Nephron progenitor cell (in vitro differentiated cells): ENCODE data around the gene KCND3.
A peak's percentile ranks its signal among the peaks of the same experiment; 100 is the strongest.

Source experiments
- DNase-seq: peaks from one replicate; pipeline ENCODE4 v3.0.0; 2021
- H3K27ac Mint-ChIP-seq: 2 replicates; pipeline ENCODE4 v1.8.0; 2021; ENCODE audit warnings: mild to moderate bottlenecking, moderate library complexity, mixed read lengths
- H3K27me3 Mint-ChIP-seq: 2 replicates; pipeline ENCODE4 v1.8.0; 2021; ENCODE audit warnings: mild to moderate bottlenecking, low read depth, mixed read lengths; ENCODE audit not compliant: poor library complexity
- H3K36me3 Mint-ChIP-seq: 2 replicates; pipeline ENCODE4 v1.8.0; 2021; ENCODE audit warnings: low read depth, mixed read lengths
- H3K4me1 Mint-ChIP-seq: 2 replicates; pipeline ENCODE4 v1.8.0; 2021; ENCODE audit warnings: mixed read lengths
- H3K4me3 Mint-ChIP-seq: 2 replicates; pipeline ENCODE4 v1.8.0; 2021; ENCODE audit warnings: mild to moderate bottlenecking, moderate library complexity, mixed read lengths
- H3K9me3 Mint-ChIP-seq: 2 replicates; pipeline ENCODE4 v1.8.0; 2021; ENCODE audit warnings: mild to moderate bottlenecking, moderate library complexity, mixed read lengths
- CTCF ChIP-seq: fragments of 200-600 bp; sonication (generic); IDR thresholded peaks from 2 replicates; pipeline ENCODE4 v1.5.0; 2021; ENCODE audit warnings: antibody characterized with exemption

KCND3 gene

GRCh38 chr1:111928531-111928930 is 60.9 kb downstream of the KCND3 start:
- Mint-ChIP-seq H3K9me3 (no peaks in the 10 kb centered on the region), H3K36me3 (no peaks in the 10 kb centered on the region), H3K4me1 (no peaks in the 10 kb centered on the region), H3K27ac (no peak overlapping the region), H3K4me3 (no peak overlapping the region), H3K27me3 (peaks cover 32% of the 10 kb centered on the region)
- TF ChIP-seq CTCF: no peak
- DNase-seq: no peak

GRCh38 chr1:111927652-111928051 is 61.8 kb downstream of the KCND3 start:
- H3K9me3 Mint-ChIP-seq: no peaks in the 10 kb centered on the region
- TF ChIP-seq CTCF: no peak
- H3K4me3 Mint-ChIP-seq: no peak overlapping the region
- H3K4me1 Mint-ChIP-seq: no peaks in the 10 kb centered on the region
- DNase-seq: no peak
- H3K36me3 Mint-ChIP-seq: no peaks in the 10 kb centered on the region
- H3K27me3 Mint-ChIP-seq: peaks cover 34% of the 10 kb centered on the region
- peak overlapping the region; percentile 18 for H3K27ac Mint-ChIP-seq

GRCh38 chr1:111924786-111925185 is 64.7 kb downstream of the KCND3 start:
- Mint-ChIP-seq H3K4me3 (no peak overlapping the region), H3K27ac (no peak overlapping the region), H3K36me3 (no peaks in the 10 kb centered on the region), H3K27me3 (peaks cover 33% of the 10 kb centered on the region), H3K9me3 (no peaks in the 10 kb centered on the region), H3K4me1 (peaks cover 5% of the 10 kb centered on the region)
- TF ChIP-seq CTCF: no peak
- no peak for DNase-seq

GRCh38 chr1:111923766-111924165 is 65.7 kb downstream of the KCND3 start:
- H3K9me3 Mint-ChIP-seq: no peaks in the 10 kb centered on the region
- no peaks in the 10 kb centered on the region for H3K36me3 Mint-ChIP-seq
- DNase-seq: no peak
- H3K4me3 Mint-ChIP-seq: no peak overlapping the region
- no peak for TF ChIP-seq CTCF
- H3K27me3 Mint-ChIP-seq: peaks cover 35% of the 10 kb centered on the region
- peaks cover 5% of the 10 kb centered on the region for H3K4me1 Mint-ChIP-seq
- no peak overlapping the region for H3K27ac Mint-ChIP-seq

- peaks cover 5% of the 10 kb centered on the region for H3K4me1 Mint-ChIP-seq
- no peak for DNase-seq
- H3K36me3 Mint-ChIP-seq: no peaks in the 10 kb centered on the region
- H3K27ac Mint-ChIP-seq: no peak overlapping the region
- no peaks in the 10 kb centered on the region for H3K9me3 Mint-ChIP-seq
- H3K27me3 Mint-ChIP-seq: peaks cover 43% of the 10 kb centered on the region
- TF ChIP-seq CTCF: no peak
- H3K4me3 Mint-ChIP-seq: no peak overlapping the region
These were observed 67.5 kb downstream of the KCND3 start for GRCh38 chr1:111921948-111922347.

GRCh38 chr1:111920221-111921024 is 69.0 kb downstream of the KCND3 start:
- H3K27ac Mint-ChIP-seq: peak overlapping the region; percentile 88
- no peak for DNase-seq
- peaks cover 5% of the 10 kb centered on the region for H3K4me1 Mint-ChIP-seq

More at GRCh38 chr1:111920221-111921024, 69.0 kb downstream of the KCND3 start:
- peaks cover 43% of the 10 kb centered on the region for H3K27me3 Mint-ChIP-seq
- H3K9me3 Mint-ChIP-seq: no peaks in the 10 kb centered on the region
- H3K36me3 Mint-ChIP-seq: no peaks in the 10 kb centered on the region
- no peak for TF ChIP-seq CTCF
- H3K4me3 Mint-ChIP-seq: no peak overlapping the region
